ENCODE data around the gene OR51B5.

DNA sequence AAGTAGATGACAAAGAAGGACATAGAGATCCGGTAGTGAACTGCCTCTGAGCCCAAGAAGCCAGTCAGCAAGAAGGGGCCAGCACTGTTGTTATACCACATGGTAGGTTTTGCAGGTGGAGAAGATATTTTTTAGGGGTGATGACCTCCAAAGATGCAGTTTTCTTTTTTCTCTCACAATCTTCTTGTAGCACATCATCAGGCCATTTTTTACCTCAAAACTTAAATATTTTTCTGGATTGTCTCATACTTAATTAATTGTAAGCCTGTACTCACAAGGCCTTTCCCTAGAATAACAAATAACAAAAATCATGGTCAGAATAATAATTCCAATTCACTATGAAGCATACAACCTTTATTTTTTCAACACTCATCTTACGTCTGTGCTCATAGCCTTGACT, 41.5 kb downstream of the OR51B5 start, which contains the start of gene OR51B4:
- TF ChIP-seq CTCF (IDR thresholded peaks at IDR 0.05): no peak
- no peak for TF ChIP-seq EZH2 (IDR thresholded peaks at IDR 0.05; ENCODE audit: borderline replicate concordance, insufficient read depth, low read depth, low read length, poor library complexity, severe bottlenecking)
